H9 (cell line): ENCODE results near the gene TAGLN2. TPM values are rescaled to one million over a fixed set of nuclear protein-coding genes. Genes with fewer than 3 reads are reported as not detected.

Experiments
- DNase-seq: peaks from one replicate; pipeline ENCODE4 v3.0.0-alpha.2; 2017
- H2AFZ ChIP-seq: one replicate; pipeline ENCODE4 v1.6.1; 2013; ENCODE audit warnings: mild to moderate bottlenecking, low read length, control low read depth, moderate library complexity
- H2AK5ac ChIP-seq: 2 replicates; pipeline ENCODE4 v1.6.1; 2013; ENCODE audit warnings: low read length, control low read depth, mixed read lengths; ENCODE audit not compliant: insufficient read length
- H2BK120ac ChIP-seq: one replicate; pipeline ENCODE4 v1.6.1; 2013; ENCODE audit warnings: low read depth, mild to moderate bottlenecking, low read length, control low read depth, inconsistent platforms; ENCODE audit not compliant: poor library complexity, severe bottlenecking
- H2BK12ac ChIP-seq: 2 replicates; pipeline ENCODE4 v1.6.1; 2013; ENCODE audit warnings: low read length, control low read depth, mixed read lengths, low read depth; ENCODE audit not compliant: insufficient read length
- H2BK15ac ChIP-seq: 2 replicates; pipeline ENCODE4 v1.6.1; 2013; ENCODE audit warnings: low read depth, low read length, control low read depth
- H2BK20ac ChIP-seq: one replicate; pipeline ENCODE4 v1.6.1; 2013; ENCODE audit warnings: low read depth, mild to moderate bottlenecking, low read length, control low read depth, inconsistent platforms; ENCODE audit not compliant: poor library complexity, severe bottlenecking
- H2BK5ac ChIP-seq: 2 replicates; pipeline ENCODE4 v1.6.1; 2013; ENCODE audit warnings: low read length, control low read depth, mixed read lengths; ENCODE audit not compliant: insufficient read length
- H3K14ac ChIP-seq: 2 replicates; pipeline ENCODE4 v1.6.1; 2013; ENCODE audit warnings: low read length, control low read depth; ENCODE audit not compliant: insufficient read depth
- H3K18ac ChIP-seq: 2 replicates; pipeline ENCODE4 v1.6.1; 2013; ENCODE audit warnings: low read depth, mild to moderate bottlenecking, mixed read lengths, low read length, control low read depth; ENCODE audit not compliant: insufficient read length
- H3K23ac ChIP-seq: 2 replicates; pipeline ENCODE4 v1.6.1; 2013; ENCODE audit warnings: low read length, control low read depth, mixed read lengths, low read depth; ENCODE audit not compliant: insufficient read length
- H3K23me2 ChIP-seq: 2 replicates; pipeline ENCODE4 v1.6.1; 2013; ENCODE audit warnings: low read depth, mild to moderate bottlenecking, mixed read lengths, low read length, control low read depth; ENCODE audit not compliant: insufficient read length, poor library complexity, severe bottlenecking
- H3K27ac ChIP-seq: 2 replicates; pipeline ENCODE4 v1.5.1; 2013; ENCODE audit warnings: low read length, control low read depth, mixed read lengths, low read depth; ENCODE audit not compliant: insufficient read length
- H3K27me3 ChIP-seq: 2 replicates; pipeline ENCODE4 v1.6.1; 2013; ENCODE audit warnings: low read length, control low read depth, inconsistent platforms; ENCODE audit not compliant: insufficient read depth
- H3K4ac ChIP-seq: 2 replicates; pipeline ENCODE4 v1.6.1; 2013; ENCODE audit warnings: low read depth, mild to moderate bottlenecking, control low read depth, inconsistent platforms, low read length, moderate library complexity
- H3K4me1 ChIP-seq: 2 replicates; pipeline ENCODE4 v1.6.1; 2013; ENCODE audit warnings: low read length, control low read depth, inconsistent platforms; ENCODE audit not compliant: insufficient read depth
- H3K4me2 ChIP-seq: 2 replicates; pipeline ENCODE4 v1.6.1; 2013; ENCODE audit warnings: low read length, control low read depth, mixed read lengths; ENCODE audit not compliant: insufficient read length, insufficient read depth
- H3K56ac ChIP-seq: 2 replicates; pipeline ENCODE4 v1.6.1; 2013; ENCODE audit warnings: low read depth, mild to moderate bottlenecking, mixed read lengths, low read length, control low read depth; ENCODE audit not compliant: insufficient read length
- H3K79me1 ChIP-seq: 2 replicates; pipeline ENCODE4 v1.6.1; 2013; ENCODE audit warnings: low read depth, mild to moderate bottlenecking, moderate library complexity, low read length, control low read depth, inconsistent platforms; ENCODE audit not compliant: insufficient read depth, poor library complexity, severe bottlenecking
- H3K79me2 ChIP-seq: 2 replicates; pipeline ENCODE4 v1.6.1; 2013; ENCODE audit warnings: low read length, control low read depth, inconsistent platforms; ENCODE audit not compliant: insufficient read depth
- H3K9ac ChIP-seq: 2 replicates; pipeline ENCODE4 v1.6.1; 2013; ENCODE audit warnings: low read length, control low read depth, mixed read lengths; ENCODE audit not compliant: insufficient read length; ENCODE audit errors: extremely low read depth
- H3K9me3 ChIP-seq: one replicate; pipeline ENCODE4 v1.6.1; 2013; ENCODE audit warnings: low read depth, low read length, inconsistent platforms; ENCODE audit not compliant: control insufficient read depth
- H3T11ph ChIP-seq: one replicate; pipeline ENCODE4 v1.6.1; 2013; ENCODE audit warnings: mild to moderate bottlenecking, low read length, control low read depth, inconsistent platforms
- H4K20me1 ChIP-seq: one replicate; pipeline ENCODE4 v1.6.1; 2013; ENCODE audit not compliant: control insufficient read depth, insufficient read length, insufficient read depth
- H4K5ac ChIP-seq: 2 replicates; pipeline ENCODE4 v1.6.1; 2013; ENCODE audit warnings: low read depth, mild to moderate bottlenecking, mixed read lengths, low read length, control low read depth; ENCODE audit not compliant: insufficient read length
- H4K8ac ChIP-seq: replicated peaks from 2 replicates; pipeline ENCODE4 v1.6.1; 2013; ENCODE audit warnings: low read length, control low read depth, mixed read lengths, low read depth; ENCODE audit not compliant: insufficient read length
- H4K91ac ChIP-seq: 2 replicates; pipeline ENCODE4 v1.6.1; 2013; ENCODE audit warnings: low read depth, mild to moderate bottlenecking, moderate library complexity, mixed read lengths, low read length, control low read depth; ENCODE audit not compliant: insufficient read length
- H3K27ac Mint-ChIP-seq, 3 experiments: 2 replicates in 2 of 3; 3 replicates in 1 of 3; pipeline ENCODE4 v1.8.0; 2020 to 2021; ENCODE audit warnings: mixed read lengths in 3 of 3, mild to moderate bottlenecking in 1 of 3, moderate library complexity in 1 of 3
- H3K27me3 Mint-ChIP-seq: 2 replicates; pipeline ENCODE4 v1.8.0; 2021; ENCODE audit warnings: low read depth, mild to moderate bottlenecking, moderate library complexity, mixed read lengths
- H3K36me3 Mint-ChIP-seq, 3 experiments: 2 replicates in 2 of 3; 3 replicates in 1 of 3; pipeline ENCODE4 v1.8.0; 2020 to 2021; ENCODE audit warnings: low read depth in 3 of 3, mixed read lengths in 3 of 3; ENCODE audit not compliant: insufficient read depth in 1 of 3
- H3K4me1 Mint-ChIP-seq, 2 experiments: 2 replicates each; pipeline ENCODE4 v1.8.0; 2020; ENCODE audit warnings: mixed read lengths in 2 of 2
- H3K4me3 Mint-ChIP-seq, 2 experiments: 2 replicates in 1 of 2; 3 replicates in 1 of 2; pipeline ENCODE4 v1.8.0; 2020 to 2021; ENCODE audit warnings: mild to moderate bottlenecking in 2 of 2, mixed read lengths in 2 of 2, moderate library complexity in 1 of 2
- H3K9me3 Mint-ChIP-seq, 2 experiments: 2 replicates in 1 of 2; 3 replicates in 1 of 2; pipeline ENCODE4 v1.8.0; 2020; ENCODE audit warnings: mild to moderate bottlenecking in 2 of 2, mixed read lengths in 2 of 2, moderate library complexity in 1 of 2
- WGBS: extraction: QIAGEN DNeasy Blood & Tissue Kit; methylation state at CpG from one replicate; pipeline ENCODE4 v1.1.7; 2013; ENCODE audit warnings: missing lambda C conversion rate, low lambda C conversion rate, mixed read lengths; ENCODE audit not compliant: insufficient read length; ENCODE audit errors: extremely low coverage; 5-methylcytosine and 5-hydroxymethylcytosine counted together
- total RNA-seq: library from RNA; stranded (reverse); gene quantifications from 2 replicates; pipeline ENCODE4 v1.2.1, GENCODE V29; 2021
- TF ChIP-seq, protein P1 (sequence below): fragments of 200-600 bp; sonication (generic); conservative IDR thresholded peaks from 3 replicates; pipeline ENCODE4 v1.8.0; 2021; ENCODE audit warnings: antibody characterized with exemption, mild to moderate bottlenecking

The TAGLN2 gene
- total RNA-seq, 1 experiment from 2014 or later, result 76.7 TPM

DNA sequence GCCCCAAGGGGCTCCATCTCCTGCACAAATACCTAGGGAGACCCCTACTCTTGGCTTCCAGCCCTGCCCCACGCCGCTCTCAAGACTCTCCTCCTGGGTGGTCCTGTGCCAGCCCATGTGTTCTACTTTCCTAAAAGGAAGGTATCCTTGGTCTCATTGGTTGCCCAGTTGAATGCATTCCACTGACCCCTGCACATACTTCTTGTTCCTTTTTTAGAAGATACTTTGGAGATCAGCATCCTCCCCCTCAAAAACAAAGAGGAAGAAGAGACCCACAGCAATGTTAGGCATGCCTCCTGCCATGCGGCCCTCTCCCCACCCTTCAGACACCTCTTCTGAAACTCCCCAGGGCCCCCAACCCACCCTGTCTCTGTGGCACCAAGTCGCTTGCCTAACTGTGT lies 24.7 kb upstream of the TAGLN2 start:
- no peak for DNase-seq
- H3T11ph ChIP-seq, result no peak overlapping the region
- H3K56ac ChIP-seq, result no peak overlapping the region
- WGBS, result no CpG with 5 or more reads among the region's 4 CpGs
- no peak overlapping the region for H2AFZ ChIP-seq
- Mint-ChIP-seq H3K36me3 (no peaks in the 10 kb centered on the region), H3K27ac (no peak overlapping the region), H3K4me3 (no peak overlapping the region), H3K4me1 (peaks cover 11 to 15% of the 10 kb centered on the region in 2 experiments), H3K27me3 (peaks cover 25% of the 10 kb centered on the region), H3K9me3 (no peaks in the 10 kb centered on the region)
- H4K91ac ChIP-seq, result no peak overlapping the region
- H2AK5ac ChIP-seq, result no peak overlapping the region
- no peak overlapping the region for H3K27ac ChIP-seq
- no peak overlapping the region; the same call in 1 of the 2 replicates for H3K14ac ChIP-seq
- H3K79me1 ChIP-seq, result no peaks in the 10 kb centered on the region
- H3K23me2 ChIP-seq, result peaks cover 4% of the 10 kb centered on the region
- no peak overlapping the region for H3K4ac ChIP-seq
- no peaks in the 10 kb centered on the region for H4K20me1 ChIP-seq
- H2BK15ac ChIP-seq, result no peak overlapping the region
- no peak overlapping the region for H4K5ac ChIP-seq
- no peak overlapping the region for H3K9ac ChIP-seq
- no peak overlapping the region for H3K4me2 ChIP-seq
- no peaks in the 10 kb centered on the region; the same call in 1 of the 2 replicates for H3K27me3 ChIP-seq
- H3K18ac ChIP-seq, result no peak overlapping the region
- no peak overlapping the region for H4K8ac ChIP-seq
- H3K9me3 ChIP-seq, result no peaks in the 10 kb centered on the region
- no peaks in the 10 kb centered on the region for H3K79me2 ChIP-seq
- no peak overlapping the region for H2BK20ac ChIP-seq
- H3K23ac ChIP-seq, result no peak overlapping the region
- no peak overlapping the region for H2BK12ac ChIP-seq
- no peak overlapping the region for H2BK120ac ChIP-seq
- H3K4me1 ChIP-seq, result no peaks in the 10 kb centered on the region; the same call in 1 of the 2 replicates
- TF ChIP-seq, protein P1, sequence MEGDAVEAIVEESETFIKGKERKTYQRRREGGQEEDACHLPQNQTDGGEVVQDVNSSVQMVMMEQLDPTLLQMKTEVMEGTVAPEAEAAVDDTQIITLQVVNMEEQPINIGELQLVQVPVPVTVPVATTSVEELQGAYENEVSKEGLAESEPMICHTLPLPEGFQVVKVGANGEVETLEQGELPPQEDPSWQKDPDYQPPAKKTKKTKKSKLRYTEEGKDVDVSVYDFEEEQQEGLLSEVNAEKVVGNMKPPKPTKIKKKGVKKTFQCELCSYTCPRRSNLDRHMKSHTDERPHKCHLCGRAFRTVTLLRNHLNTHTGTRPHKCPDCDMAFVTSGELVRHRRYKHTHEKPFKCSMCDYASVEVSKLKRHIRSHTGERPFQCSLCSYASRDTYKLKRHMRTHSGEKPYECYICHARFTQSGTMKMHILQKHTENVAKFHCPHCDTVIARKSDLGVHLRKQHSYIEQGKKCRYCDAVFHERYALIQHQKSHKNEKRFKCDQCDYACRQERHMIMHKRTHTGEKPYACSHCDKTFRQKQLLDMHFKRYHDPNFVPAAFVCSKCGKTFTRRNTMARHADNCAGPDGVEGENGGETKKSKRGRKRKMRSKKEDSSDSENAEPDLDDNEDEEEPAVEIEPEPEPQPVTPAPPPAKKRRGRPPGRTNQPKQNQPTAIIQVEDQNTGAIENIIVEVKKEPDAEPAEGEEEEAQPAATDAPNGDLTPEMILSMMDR, result no peak
- no peak overlapping the region for H2BK5ac ChIP-seq
